HepG2 (cell line): ENCODE data around the gene ZNF367. TPM values are rescaled to one million over a fixed set of nuclear protein-coding genes. Genes with fewer than 3 reads are reported as not detected.

ENCODE experiments used
- ARID2 ChIP-seq: sonication (generic); formaldehyde crosslinking; IDR thresholded peaks from 2 replicates; pipeline ENCODE4 v1.8.1; 2022; ENCODE audit warnings: mild to moderate bottlenecking, missing genetic modification reagents, borderline replicate concordance
- ARID4A ChIP-seq: sonication (generic); formaldehyde crosslinking; IDR thresholded peaks from 2 replicates; pipeline ENCODE4 v1.5.0; 2020; ENCODE audit warnings: mild to moderate bottlenecking, missing genetic modification reagents, borderline replicate concordance
- ARNT ChIP-seq: fragments of 450-650 bp; IDR thresholded peaks from 2 replicates; pipeline ENCODE4 v1.6.1; 2017
- ATF7 ChIP-seq, 2 experiments: fragments of 450-650 bp in 1 of 2; sonication (generic) in 1 of 2; formaldehyde crosslinking in 1 of 2; IDR thresholded peaks; 2 replicates each; pipeline versions ENCODE4 v1.4.0 to v1.6.1; 2016 to 2020; ENCODE audit warnings: antibody characterized with exemption in 1 of 2, mild to moderate bottlenecking in 1 of 2, missing genetic modification reagents in 1 of 2
- DRAP1 ChIP-seq: IDR thresholded peaks from 2 replicates; pipeline ENCODE4 v1.6.1; 2016; ENCODE audit warnings: missing genetic modification reagents, missing compliant biosample characterization
- HNF4G ChIP-seq, 2 experiments: sonication (generic) in 1 of 2; formaldehyde crosslinking in 1 of 2; IDR thresholded peaks; 2 replicates each; pipeline versions ENCODE4 v1.4.0 to v1.6.1; 2011 to 2020; ENCODE audit warnings: borderline replicate concordance in 2 of 2, low read depth in 2 of 2, mild to moderate bottlenecking in 2 of 2, low read length in 1 of 2, missing genetic modification reagents in 1 of 2, moderate library complexity in 1 of 2
- MATR3 ChIP-seq: sonication (generic); formaldehyde crosslinking; IDR thresholded peaks from 2 replicates; pipeline ENCODE4 v1.4.0; 2020; ENCODE audit warnings: missing genetic modification reagents
- NKX3-1 ChIP-seq: sonication (generic); formaldehyde crosslinking; IDR thresholded peaks from 2 replicates; pipeline ENCODE4 v1.5.0; 2020; ENCODE audit warnings: missing genetic modification reagents
- RBAK ChIP-seq: sonication (generic); formaldehyde crosslinking; IDR thresholded peaks from 2 replicates; pipeline ENCODE4 v1.5.1; 2020; ENCODE audit warnings: mild to moderate bottlenecking, missing genetic modification reagents
- STAG1 ChIP-seq: sonication (generic); formaldehyde crosslinking; IDR thresholded peaks from 2 replicates; pipeline ENCODE4 v1.4.0; 2020; ENCODE audit warnings: missing genetic modification reagents
- TOPORS ChIP-seq: sonication (generic); formaldehyde crosslinking; IDR thresholded peaks from 2 replicates; pipeline ENCODE4 v1.8.0; 2023; ENCODE audit warnings: mild to moderate bottlenecking, missing genetic modification reagents
- ZBTB33 ChIP-seq: sonication (generic); formaldehyde crosslinking; IDR thresholded peaks from 2 replicates; pipeline ENCODE4 v1.4.0; 2020; ENCODE audit warnings: missing genetic modification reagents
- ZBTB49 ChIP-seq: sonication (generic); formaldehyde crosslinking; IDR thresholded peaks from 2 replicates; pipeline ENCODE4 v1.4.0; 2020; ENCODE audit warnings: missing genetic modification reagents, borderline replicate concordance
- ZBTB8A ChIP-seq: sonication (generic); formaldehyde crosslinking; IDR thresholded peaks from 2 replicates; pipeline ENCODE4 v1.4.0; 2020; ENCODE audit warnings: mild to moderate bottlenecking, low read depth, missing genetic modification reagents, borderline replicate concordance
- ZNF180 ChIP-seq: sonication (generic); formaldehyde crosslinking; IDR thresholded peaks from 2 replicates; pipeline ENCODE4 v1.4.0; 2020; ENCODE audit warnings: low read depth, missing genetic modification reagents, borderline replicate concordance
- ZNF260 ChIP-seq: sonication (generic); formaldehyde crosslinking; IDR thresholded peaks from 2 replicates; pipeline ENCODE4 v1.4.0; 2020; ENCODE audit warnings: missing genetic modification reagents, low read depth, mild to moderate bottlenecking, borderline replicate concordance
- ZNF383 ChIP-seq: sonication (generic); formaldehyde crosslinking; IDR thresholded peaks from 2 replicates; pipeline ENCODE4 v1.4.0; 2020; ENCODE audit warnings: missing genetic modification reagents, mild to moderate bottlenecking, borderline replicate concordance
- ZNF577 ChIP-seq: sonication (generic); formaldehyde crosslinking; IDR thresholded peaks from 2 replicates; pipeline ENCODE4 v1.4.0; 2020; ENCODE audit warnings: mild to moderate bottlenecking, low read depth, missing genetic modification reagents, borderline replicate concordance
- ZNF761 ChIP-seq: sonication (generic); formaldehyde crosslinking; conservative IDR thresholded peaks from 2 replicates; pipeline ENCODE4 v1.4.0; 2020; ENCODE audit warnings: mild to moderate bottlenecking, missing genetic modification reagents
- polyA plus RNA-seq, 8 experiments: library from polyadenylated mRNA; depleted of rRNA in 3 of 8; stranded (reverse) in 7 of 8; unstranded in 1 of 8; fragments of >200 nt; fragmentation: Illumina TruSeq in 4 of 8; extraction: Trizol in 4 of 8; gene quantifications; 2 replicates each; pipeline versions ENCODE4 v1.2.1 to v1.2.3, GENCODE V29; 2011 to 2016; ENCODE audit warnings: low read depth in 4 of 8, missing spikeins in 1 of 8, mixed read lengths in 1 of 8; ENCODE audit not compliant: insufficient read depth in 1 of 8
- total RNA-seq, 5 experiments: library from RNA; depleted of rRNA; stranded (reverse); fragments of >200 nt; fragmentation: Illumina TruSeq; extraction: Trizol; gene quantifications; 2 replicates each; pipeline ENCODE4 v1.2.3, GENCODE V29; 2016; ENCODE audit warnings: low read depth in 1 of 5

ZNF367 gene
- total and polyA plus RNA-seq, 2 of the 13 experiments (the other 11 are each of a cell fraction or from before 2014, with no cell fraction given): 2.9 to 7.7 TPM

- TF ChIP-seq ZBTB49 (no peak), ZNF260 (CRISPR knock-in tag) (no peak), RBAK (CRISPR knock-in tag) (no peak), ARID4A (CRISPR knock-in tag) (no peak; the same call in 1 of the 2 replicates), NKX3-1 (CRISPR knock-in tag) (no peak), ARID2 (CRISPR knock-in tag) (no peak), STAG1 (no peak), ZNF761 (CRISPR knock-in tag) (no peak), ZBTB33 (CRISPR knock-in tag) (0 out of 2 replicates have a peak, but pooled peaks have one; percentile 6), MATR3 (CRISPR knock-in tag) (no peak), ATF7 (IDR thresholded peaks at IDR 0.05) (no peak), ATF7 (CRISPR knock-in tag; IDR thresholded peaks at IDR 0.05) (no peak), ZNF383 (CRISPR knock-in tag) (no peak), ZBTB8A (CRISPR knock-in tag) (no peak), ZNF180 (no peak), HNF4G (IDR thresholded peaks at IDR 0.05; ENCODE audit: borderline replicate concordance, low read depth, low read length) (peak; percentile 62; the same call in 1 of the 2 replicates), HNF4G (CRISPR knock-in tag; IDR thresholded peaks at IDR 0.05; ENCODE audit: borderline replicate concordance, low read depth) (peak; percentile 27; the same call in 1 of the 2 replicates), ZNF577 (no peak), DRAP1 (CRISPR knock-in tag) (peak; percentile 71), TOPORS (no peak), ARNT (no peak)
These were observed 9.5 kb downstream of the ZNF367 start (continued) for GRCh38 chr9:96408409-96409280.
